ENCODE data around the gene EZR. TPM values are rescaled to one million over a fixed set of nuclear protein-coding genes. Genes with fewer than 3 reads are reported as not detected.

EZR gene
- total RNA-seq, 2 donors from 2014 or later: 76.8 to 103 TPM

DNA sequence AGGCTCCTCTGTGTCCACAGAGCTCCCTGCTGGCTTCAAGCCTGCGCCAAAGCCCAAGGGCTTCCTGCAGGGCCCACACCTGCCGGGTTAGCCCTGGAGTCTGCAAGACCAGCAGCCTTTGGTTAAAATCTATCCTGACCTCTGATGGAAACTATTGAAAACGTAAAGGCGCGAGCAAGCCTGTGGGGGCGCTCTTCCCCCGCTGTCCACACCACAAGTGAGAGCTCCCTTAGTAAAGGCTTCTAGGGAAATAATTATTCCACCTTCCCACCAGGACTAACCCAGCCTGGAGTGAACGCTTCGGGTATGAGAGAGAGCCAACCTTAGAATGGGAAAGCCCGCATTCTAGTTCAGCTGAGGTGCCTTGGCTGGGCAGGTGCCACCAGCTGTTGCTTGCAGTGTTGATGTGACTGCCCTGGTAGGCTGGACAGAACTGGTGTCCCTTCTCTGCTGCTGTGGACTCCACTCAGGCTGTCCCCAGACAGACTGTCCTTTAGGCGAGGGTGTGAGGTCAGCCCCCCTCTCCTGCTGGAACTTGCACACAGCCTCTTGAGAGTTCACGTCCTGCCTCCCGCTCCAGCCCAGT lies 100.6 kb downstream of the EZR start:
- intact Hi-C loops (cut with DNase I): loop anchor here (5.0 kb wide), 1 partner anchor 254 kb away; no protein-coding TSS in a partner anchor
- H3K4me3 ChIP-seq: no peak overlapping the region
- H3K27me3 ChIP-seq: no peaks in the 10 kb centered on the region
- peaks cover 8% of the 10 kb centered on the region for H3K4me1 ChIP-seq
- DNase-seq (peak; percentile 65 to 75 (median 68)), ATAC-seq (peak; percentile 89)
- TF ChIP-seq POLR2A (IDR thresholded peaks at IDR 0.05): no peak
- TF ChIP-seq, protein P1, sequence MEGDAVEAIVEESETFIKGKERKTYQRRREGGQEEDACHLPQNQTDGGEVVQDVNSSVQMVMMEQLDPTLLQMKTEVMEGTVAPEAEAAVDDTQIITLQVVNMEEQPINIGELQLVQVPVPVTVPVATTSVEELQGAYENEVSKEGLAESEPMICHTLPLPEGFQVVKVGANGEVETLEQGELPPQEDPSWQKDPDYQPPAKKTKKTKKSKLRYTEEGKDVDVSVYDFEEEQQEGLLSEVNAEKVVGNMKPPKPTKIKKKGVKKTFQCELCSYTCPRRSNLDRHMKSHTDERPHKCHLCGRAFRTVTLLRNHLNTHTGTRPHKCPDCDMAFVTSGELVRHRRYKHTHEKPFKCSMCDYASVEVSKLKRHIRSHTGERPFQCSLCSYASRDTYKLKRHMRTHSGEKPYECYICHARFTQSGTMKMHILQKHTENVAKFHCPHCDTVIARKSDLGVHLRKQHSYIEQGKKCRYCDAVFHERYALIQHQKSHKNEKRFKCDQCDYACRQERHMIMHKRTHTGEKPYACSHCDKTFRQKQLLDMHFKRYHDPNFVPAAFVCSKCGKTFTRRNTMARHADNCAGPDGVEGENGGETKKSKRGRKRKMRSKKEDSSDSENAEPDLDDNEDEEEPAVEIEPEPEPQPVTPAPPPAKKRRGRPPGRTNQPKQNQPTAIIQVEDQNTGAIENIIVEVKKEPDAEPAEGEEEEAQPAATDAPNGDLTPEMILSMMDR (IDR thresholded peaks at IDR 0.05): peak; percentile 68 to 86 (median 81)
- no peaks in the 10 kb centered on the region for H3K36me3 ChIP-seq (replicated peaks in 1 of 2; ENCODE audit: insufficient read depth in 1 of 2, low read depth in 2 of 2)
- WGBS, 2 donors: 26 to 42% methylated on average over 13 of the region's 13 CpGs
- no peak overlapping the region for H3K27ac ChIP-seq
- H3K9me3 ChIP-seq: no peaks in the 10 kb centered on the region

DNA sequence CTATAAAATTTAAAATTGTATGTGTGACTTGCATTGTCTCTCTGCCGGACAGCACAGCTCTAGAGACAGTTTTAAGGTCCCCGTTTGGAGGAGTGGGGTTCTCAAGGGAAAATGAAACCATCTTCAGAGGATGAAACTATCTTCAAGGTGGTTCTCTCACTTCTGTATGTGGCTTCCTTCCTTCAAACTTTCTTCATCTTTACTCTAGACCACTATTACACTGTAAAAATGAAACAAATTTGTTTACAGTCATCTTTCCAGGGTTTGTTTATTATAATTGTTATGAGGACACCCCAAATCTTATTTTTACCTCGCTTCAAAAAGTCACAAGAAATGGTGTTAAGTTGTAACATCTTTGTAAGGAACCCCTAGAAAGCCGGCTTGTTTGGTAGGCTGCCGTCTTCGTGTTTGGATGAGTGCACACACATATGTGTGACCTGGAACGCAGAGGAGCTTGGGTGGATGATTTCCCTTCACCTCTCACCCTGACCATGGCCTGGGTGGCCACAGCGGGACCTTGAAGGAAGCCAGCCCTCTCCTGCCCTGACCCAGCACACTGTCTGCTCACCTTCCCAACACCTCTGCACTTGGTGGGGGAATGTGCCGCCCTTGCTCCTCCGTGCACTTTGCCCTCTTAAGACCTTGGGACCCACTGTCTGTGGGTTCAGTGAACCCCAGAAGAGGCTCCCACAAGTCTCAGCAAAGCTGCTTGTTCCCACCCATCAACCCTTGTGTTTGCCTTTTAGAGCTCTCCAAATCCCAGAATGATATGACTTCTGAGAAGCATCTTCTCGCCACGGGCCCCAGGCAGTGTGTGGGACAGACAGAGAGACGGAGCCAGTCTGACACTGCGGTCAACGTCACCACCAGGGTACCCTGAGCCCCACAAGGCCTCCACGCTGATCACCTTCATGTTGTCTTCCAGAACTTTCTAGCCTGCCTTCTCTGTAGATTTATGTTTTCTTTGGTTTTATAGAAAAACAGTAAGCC lies 101.5 kb downstream of the EZR start:
- 76 to 77% methylated on average over 16 of the region's 16 CpGs for WGBS, 2 donors
- no peak for ATAC-seq
- no peaks in the 10 kb centered on the region for H3K9me3 ChIP-seq
- H3K27ac ChIP-seq: no peak overlapping the region
- peaks cover 8% of the 10 kb centered on the region for H3K4me1 ChIP-seq
- no peak for TF ChIP-seq POLR2A (IDR thresholded peaks at IDR 0.05)
- TF ChIP-seq, protein P1 (IDR thresholded peaks at IDR 0.05): no peak
- no peak overlapping the region for H3K4me3 ChIP-seq
- intact Hi-C loops (cut with DNase I): loop anchor here (5.0 kb wide), 1 partner anchor 255 kb away; no protein-coding TSS in a partner anchor
- no peaks in the 10 kb centered on the region for H3K36me3 ChIP-seq (replicated peaks in 1 of 2; ENCODE audit: insufficient read depth in 1 of 2, low read depth in 2 of 2)
- no peaks in the 10 kb centered on the region for H3K27me3 ChIP-seq
- DNase-seq: no peak

Small RNA genes lying within 50 kb of the gene (microRNA-seq; reads per million reads assigned to microRNA genes)
- 0.47 to 0.90 reads per million in 2 donors for gene MIR3918 (ENCODE audit: borderline number of aligned reads in 2 of 2, borderline replicate concordance in 2 of 2)

Small RNA genes lying within 50 kb of the gene (small RNA-seq; reads per million reads assigned to genes)
- gene MIR3918: not detected

Other genes with a start within 250 kb of the EZR start
- 10 to 100 TPM; 36.1 to 39.2 TPM for gene DYNLT1, start 174.6 kb downstream of the EZR start, total RNA-seq
- gene SYTL3, start 169.3 kb downstream of the EZR start, total RNA-seq: 1 to 10 TPM; 1.3 to 1.8 TPM
- 1 to 10 TPM; 5.3 to 7.0 TPM for gene RSPH3, start 180.8 kb upstream of the EZR start, total RNA-seq
- 1 to 10 TPM in 1 of 2 donors, under 1 TPM in 1; 0.99 to 2.3 TPM for gene TAGAP, start 225.6 kb upstream of the EZR start, total RNA-seq